HepG2 (cell line): ENCODE data around the gene CHCHD1. TPM values are rescaled to one million over a fixed set of nuclear protein-coding genes. Genes with fewer than 3 reads are reported as not detected.

ENCODE experiments used
- HOXA9 ChIP-seq: sonication (generic); formaldehyde crosslinking; IDR thresholded peaks from 2 replicates; pipeline ENCODE4 v1.8.1; 2022; ENCODE audit warnings: missing genetic modification reagents, mild to moderate bottlenecking, moderate library complexity, borderline replicate concordance
- KLF12 ChIP-seq: sonication (generic); formaldehyde crosslinking; IDR thresholded peaks from 2 replicates; pipeline ENCODE4 v1.4.0; 2020; ENCODE audit warnings: missing genetic modification reagents, borderline replicate concordance
- MXD3 ChIP-seq: IDR thresholded peaks from 2 replicates; pipeline ENCODE4 v1.6.1; 2016; ENCODE audit warnings: mild to moderate bottlenecking, missing biosample characterization, missing genetic modification reagents
- POLR2AphosphoS2 ChIP-seq: IDR thresholded peaks from 2 replicates; pipeline ENCODE4 v1.6.1; 2011; ENCODE audit warnings: low read depth, low read length, improper control_type of control experiment
- SMAD3 ChIP-seq: sonication (generic); formaldehyde crosslinking; IDR thresholded peaks from 2 replicates; pipeline ENCODE4 v1.4.0; 2020; ENCODE audit warnings: missing genetic modification reagents
- SNRNP70 ChIP-seq: fragments of 200-400 bp; formaldehyde crosslinking; IDR thresholded peaks from 2 replicates; pipeline ENCODE4 v1.6.1; 2017; ENCODE audit warnings: mild to moderate bottlenecking, low read depth, low read length, moderate library complexity
- TERF1 ChIP-seq: sonication (generic); formaldehyde crosslinking; IDR thresholded peaks from 2 replicates; pipeline ENCODE4 v1.8.0; 2022; ENCODE audit warnings: mild to moderate bottlenecking, missing genetic modification reagents, moderate library complexity
- YEATS4 ChIP-seq: sonication (generic); formaldehyde crosslinking; IDR thresholded peaks from 2 replicates; pipeline ENCODE4 v1.4.0; 2020; ENCODE audit warnings: missing genetic modification reagents, borderline replicate concordance
- ZBTB40 ChIP-seq, 2 experiments: fragments of 450-650 bp in 1 of 2; sonication (generic) in 1 of 2; formaldehyde crosslinking in 1 of 2; IDR thresholded peaks; 2 replicates each; pipeline versions ENCODE4 v1.6.1 to v1.8.0; 2016 to 2022; ENCODE audit warnings: antibody characterized with exemption in 1 of 2, mild to moderate bottlenecking in 1 of 2, missing genetic modification reagents in 1 of 2
- ZNF30 ChIP-seq: sonication (generic); formaldehyde crosslinking; IDR thresholded peaks from 2 replicates; pipeline ENCODE4 v1.5.0; 2020; ENCODE audit warnings: mild to moderate bottlenecking, missing genetic modification reagents
- ZNF572 ChIP-seq: sonication (generic); formaldehyde crosslinking; IDR thresholded peaks from 2 replicates; pipeline ENCODE4 v1.5.1; 2020; ENCODE audit warnings: mild to moderate bottlenecking, missing genetic modification reagents
- ZNF644 ChIP-seq: IDR thresholded peaks from 2 replicates; pipeline ENCODE4 v1.6.1; 2016; ENCODE audit warnings: low read depth
- ZNF670 ChIP-seq: sonication (generic); formaldehyde crosslinking; IDR thresholded peaks from 2 replicates; pipeline ENCODE4 v1.8.0; 2022; ENCODE audit warnings: mild to moderate bottlenecking, missing genetic modification reagents, borderline replicate concordance
- ZNF691 ChIP-seq: sonication (generic); formaldehyde crosslinking; IDR thresholded peaks from 2 replicates; pipeline ENCODE4 v1.4.0; 2020; ENCODE audit warnings: missing genetic modification reagents, low read depth, mild to moderate bottlenecking, borderline replicate concordance
- ZSCAN9 ChIP-seq: IDR thresholded peaks from 2 replicates; pipeline ENCODE4 v1.6.1; 2016; ENCODE audit warnings: borderline replicate concordance
- polyA plus RNA-seq, 8 experiments: library from polyadenylated mRNA; depleted of rRNA in 3 of 8; stranded (reverse) in 7 of 8; unstranded in 1 of 8; fragments of >200 nt; fragmentation: Illumina TruSeq in 4 of 8; extraction: Trizol in 4 of 8; gene quantifications; 2 replicates each; pipeline versions ENCODE4 v1.2.1 to v1.2.3, GENCODE V29; 2011 to 2016; ENCODE audit warnings: low read depth in 4 of 8, missing spikeins in 1 of 8, mixed read lengths in 1 of 8; ENCODE audit not compliant: insufficient read depth in 1 of 8
- total RNA-seq, 5 experiments: library from RNA; depleted of rRNA; stranded (reverse); fragments of >200 nt; fragmentation: Illumina TruSeq; extraction: Trizol; gene quantifications; 2 replicates each; pipeline ENCODE4 v1.2.3, GENCODE V29; 2016; ENCODE audit warnings: low read depth in 1 of 5

CHCHD1 gene
- total and polyA plus RNA-seq, 2 of the 13 experiments (the other 11 are each of a cell fraction or from before 2014, with no cell fraction given) = 36.9 to 71.2 TPM

- TF ChIP-seq ZNF670 (CRISPR knock-in tag) (no peak), SNRNP70 (no peak; the same call in 1 of the 2 replicates), ZNF30 (CRISPR knock-in tag) (no peak), HOXA9 (CRISPR knock-in tag) (no peak), YEATS4 (CRISPR knock-in tag) (peak; percentile 84), SMAD3 (CRISPR knock-in tag) (no peak), ZNF644 (CRISPR knock-in tag) (no peak), KLF12 (CRISPR knock-in tag) (no peak), ZNF572 (CRISPR knock-in tag) (0 out of 2 replicates have a peak, but pooled peaks have one; percentile 55), MXD3 (no peak; the same call in 1 of the 2 replicates), TERF1 (CRISPR knock-in tag) (no peak), ZBTB40 (IDR thresholded peaks at IDR 0.05) (no peak), ZBTB40 (CRISPR knock-in tag; IDR thresholded peaks at IDR 0.05) (no peak), ZSCAN9 (CRISPR knock-in tag) (no peak), POLR2AphosphoS2 (no peak), ZNF691 (CRISPR knock-in tag) (no peak; the same call in 1 of the 2 replicates)
These were observed 9.3 kb upstream of the CHCHD1 start (continued) for GRCh38 chr10:73772281-73773151.
